CD14-positive monocyte (primary cell): ENCODE measurements around the gene HSF4. TPM values are rescaled to one million over a fixed set of nuclear protein-coding genes. Genes with fewer than 3 reads are reported as not detected.
A peak's percentile ranks its signal among the peaks of the same experiment; 100 is the strongest.
"Not testable (repeated sequence)": the region's sequence is repeated elsewhere in the genome, so short reads cannot be mapped to it uniquely, and the experiment has no call there.

Experiments
- DNase-seq, 3 donors: peaks; one replicate each; pipeline ENCODE4 v3.0.0-alpha.2; 2011 to 2022
- H2AFZ ChIP-seq: 2 replicates; pipeline ENCODE4 v1.6.0; 2012; ENCODE audit warnings: mild to moderate bottlenecking, low read depth, low read length, inconsistent platforms; ENCODE audit not compliant: insufficient read depth, poor library complexity, severe bottlenecking
- H3K27ac ChIP-seq, 2 donors: 1 replicate in 1 of 2; 2 replicates in 1 of 2; pipeline ENCODE4 v1.5.1; 2012 to 2013; ENCODE audit warnings: low read length in 2 of 2, control low read depth in 1 of 2, inconsistent platforms in 1 of 2, low read depth in 1 of 2, mild to moderate bottlenecking in 1 of 2
- H3K27me3 ChIP-seq, 2 donors: one replicate each; pipeline versions ENCODE4 v1.6.0 to v1.6.1; 2011 to 2013; ENCODE audit warnings: low read length in 2 of 2; ENCODE audit not compliant: control insufficient read depth in 2 of 2, insufficient read depth in 2 of 2
- H3K36me3 ChIP-seq, 2 donors: replicated peaks in 1 of 2; 1 replicate in 1 of 2; 2 replicates in 1 of 2; pipeline versions ENCODE4 v1.5.1 to v1.6.1; 2012 to 2013; ENCODE audit warnings: low read length in 2 of 2, control low read depth in 1 of 2, inconsistent platforms in 1 of 2, mild to moderate bottlenecking in 1 of 2; ENCODE audit not compliant: insufficient read depth in 2 of 2, control insufficient read depth in 1 of 2
- H3K4me1 ChIP-seq, 2 donors: 1 replicate in 1 of 2; 2 replicates in 1 of 2; pipeline versions ENCODE4 v1.5.1 to v1.6.1; 2012 to 2013; ENCODE audit warnings: low read length in 2 of 2, control low read depth in 1 of 2, inconsistent platforms in 1 of 2, mild to moderate bottlenecking in 1 of 2, moderate library complexity in 1 of 2; ENCODE audit not compliant: insufficient read depth in 2 of 2, control insufficient read depth in 1 of 2
- H3K4me2 ChIP-seq: replicated peaks from 2 replicates; pipeline ENCODE3; 2012; ENCODE audit warnings: low read length, moderate library complexity, mild to moderate bottlenecking; ENCODE audit not compliant: poor library complexity, severe bottlenecking; ENCODE audit errors: extremely low read depth
- H3K4me3 ChIP-seq, 3 experiments: fragments of 200-600 bp in 1 of 3; sonication (generic) in 1 of 3; replicated peaks in 1 of 3; 1 replicate in 2 of 3; 2 replicates in 1 of 3; pipeline ENCODE4 v1.5.1; 2011 to 2013; ENCODE audit warnings: low read length in 3 of 3, mild to moderate bottlenecking in 3 of 3, control low read depth in 2 of 3, low read depth in 2 of 3, inconsistent platforms in 1 of 3, moderate library complexity in 1 of 3
- H3K79me2 ChIP-seq: 2 replicates; pipeline ENCODE4 v1.6.0; 2012; ENCODE audit warnings: mild to moderate bottlenecking, control low read depth, inconsistent platforms, low read length, moderate library complexity; ENCODE audit not compliant: insufficient read depth
- H3K9ac ChIP-seq: 2 replicates; pipeline ENCODE4 v1.6.0; 2017; ENCODE audit warnings: low read length, mild to moderate bottlenecking; ENCODE audit not compliant: insufficient read depth, poor library complexity, severe bottlenecking
- H3K9me3 ChIP-seq, 2 donors: replicated peaks in 1 of 2; 1 replicate in 1 of 2; 2 replicates in 1 of 2; pipeline versions ENCODE4 v1.5.1 to v1.6.1; 2012 to 2013; ENCODE audit warnings: low read length in 2 of 2, control low read depth in 1 of 2; ENCODE audit not compliant: control insufficient read depth in 1 of 2, insufficient read depth in 1 of 2
- H4K20me1 ChIP-seq: 2 replicates; pipeline ENCODE4 v1.6.0; 2012; ENCODE audit warnings: mild to moderate bottlenecking, low read length, control low read depth, moderate library complexity; ENCODE audit not compliant: insufficient read depth
- H3K27ac Mint-ChIP-seq, 7 donors: one replicate each; pipeline ENCODE4 v1.8.0; 2020; ENCODE audit warnings: mild to moderate bottlenecking in 7 of 7, mixed read lengths in 7 of 7, moderate library complexity in 6 of 7, inconsistent platforms in 2 of 7
- H3K27me3 Mint-ChIP-seq, 3 donors: one replicate each; pipeline ENCODE4 v1.8.0; 2021 to 2022; ENCODE audit warnings: low read depth in 3 of 3, mild to moderate bottlenecking in 3 of 3, mixed read lengths in 3 of 3, moderate library complexity in 3 of 3, inconsistent platforms in 1 of 3
- H3K36me3 Mint-ChIP-seq, 2 donors: one replicate each; pipeline ENCODE4 v1.8.0; 2020; ENCODE audit warnings: mixed read lengths in 2 of 2, inconsistent platforms in 1 of 2, mild to moderate bottlenecking in 1 of 2
- H3K4me1 Mint-ChIP-seq: one replicate; pipeline ENCODE4 v1.8.0; 2020; ENCODE audit warnings: mild to moderate bottlenecking, mixed read lengths
- H3K4me3 Mint-ChIP-seq, 2 donors: one replicate each; pipeline ENCODE4 v1.8.0; 2020; ENCODE audit warnings: mild to moderate bottlenecking in 2 of 2, mixed read lengths in 2 of 2, moderate library complexity in 1 of 2
- H3K9me3 Mint-ChIP-seq, 7 donors: one replicate each; pipeline ENCODE4 v1.8.0; 2020 to 2022; ENCODE audit warnings: mixed read lengths in 7 of 7, mild to moderate bottlenecking in 6 of 7, moderate library complexity in 6 of 7, inconsistent platforms in 2 of 7
- CTCF ChIP-seq: fragments of 200-600 bp; IDR thresholded peaks from one replicate; pipeline ENCODE4 v1.8.0; 2022; ENCODE audit warnings: antibody characterized with exemption, mild to moderate bottlenecking
- WGBS: methylation state at CpG from one replicate; pipeline ENCODE4 v1.1.5; 2013; ENCODE audit warnings: missing lambda C conversion rate; ENCODE audit not compliant: insufficient coverage; 5-methylcytosine and 5-hydroxymethylcytosine counted together
- intact Hi-C, 2 donors: fragments of 100-400 bp; cut with micrococcal nuclease; formaldehyde crosslinking; loops; one replicate each; pipeline versions ENCODE4 v1.15.0 to v1.15.1; 2023
- polyA plus RNA-seq, 3 donors: library from polyadenylated mRNA; depleted of rRNA in 1 of 3; unstranded in 2 of 3; stranded (reverse) in 1 of 3; fragments of 300-500 nt in 2 of 3; fragments of >200 nt in 1 of 3; fragmentation: Illumina TruSeq in 2 of 3; gene quantifications; 1 replicate in 2 of 3; 2 replicates in 1 of 3; pipeline ENCODE4 v1.2.3, GENCODE V29; 2012 to 2021

The HSF4 gene
- polyA plus RNA-seq, 3 donors: 53.4 TPM; not detected in 2

- peaks cover 85% of the 10 kb centered on the region for H3K79me2 ChIP-seq
Measured at GRCh38 chr16:67117716-67118115, 46.8 kb upstream of the HSF4 start.

GRCh38 chr16:67120025-67120424 lies 44.5 kb upstream of the HSF4 start:
- no peaks in the 10 kb centered on the region for H3K9me3 ChIP-seq
- no peak for DNase-seq
- TF ChIP-seq CTCF: no peak
- H3K4me1 Mint-ChIP-seq: peaks cover 29% of the 10 kb centered on the region
- no peak overlapping the region for H3K27ac ChIP-seq
- no peak overlapping the region for H3K4me2 ChIP-seq
- H3K9me3 Mint-ChIP-seq: peaks cover 0 to 2% (median 0%) of the 10 kb centered on the region in 7 donors
- H3K4me1 ChIP-seq: peaks cover 29 to 30% of the 10 kb centered on the region in 2 donors
- no peak overlapping the region for H3K9ac ChIP-seq
- peak overlapping the region in 1 of 7 donors; percentile 32 for H3K27ac Mint-ChIP-seq
- WGBS: 96% methylated on average over 4 of the region's 5 CpGs
- no peak overlapping the region for H3K4me3 ChIP-seq
- peaks cover 98% of the 10 kb centered on the region for H4K20me1 ChIP-seq
- intact Hi-C loops: no loop called here
- H3K36me3 Mint-ChIP-seq: peaks cover 56 to 70% of the 10 kb centered on the region in 2 donors
- H3K4me3 Mint-ChIP-seq: no peak overlapping the region
- no peaks in the 10 kb centered on the region for H3K27me3 ChIP-seq
- H3K79me2 ChIP-seq: peaks cover 74% of the 10 kb centered on the region
- no peak overlapping the region for H2AFZ ChIP-seq
- H3K27me3 Mint-ChIP-seq: peaks cover 0 to 2% (median 0%) of the 10 kb centered on the region in 3 donors
- H3K36me3 ChIP-seq: peaks cover 54 to 66% of the 10 kb centered on the region in 2 donors

More at GRCh38 chr16:67117716-67118115, 46.8 kb upstream of the HSF4 start:
- TF ChIP-seq CTCF: no peak
- no peaks in the 10 kb centered on the region for H3K9me3 ChIP-seq
- H3K4me2 ChIP-seq: peak overlapping the region; percentile 55
- 100% methylated on average over 1 of the region's 9 CpGs for WGBS
- Mint-ChIP-seq H3K27ac (peak overlapping the region; percentile 90 to 97 (median 96)), H3K4me3 (no peak overlapping the region), H3K9me3 (peaks cover 0 to 2% (median 0%) of the 10 kb centered on the region in 7 donors), H3K27me3 (no peaks in the 10 kb centered on the region), H3K36me3 (peaks cover 52 to 66% of the 10 kb centered on the region in 2 donors), H3K4me1 (peaks cover 45% of the 10 kb centered on the region)
- intact Hi-C loops: loop anchor here in 1 of 2 donors (5.0 kb wide), 1 partner anchor 90 kb away; the partner anchor contains the start of gene CBFB
- H4K20me1 ChIP-seq: peaks cover 95% of the 10 kb centered on the region
- DNase-seq: no peak
- no peak overlapping the region for H2AFZ ChIP-seq
- H3K9ac ChIP-seq: no peak overlapping the region
- peaks cover 32 to 55% of the 10 kb centered on the region in 2 donors for H3K36me3 ChIP-seq
- peak overlapping the region; percentile 66 to 96 for H3K27ac ChIP-seq
- H3K4me1 ChIP-seq: peaks cover 43 to 46% of the 10 kb centered on the region in 2 donors
- H3K27me3 ChIP-seq: no peaks in the 10 kb centered on the region
- H3K4me3 ChIP-seq: no peak overlapping the region

DNA sequence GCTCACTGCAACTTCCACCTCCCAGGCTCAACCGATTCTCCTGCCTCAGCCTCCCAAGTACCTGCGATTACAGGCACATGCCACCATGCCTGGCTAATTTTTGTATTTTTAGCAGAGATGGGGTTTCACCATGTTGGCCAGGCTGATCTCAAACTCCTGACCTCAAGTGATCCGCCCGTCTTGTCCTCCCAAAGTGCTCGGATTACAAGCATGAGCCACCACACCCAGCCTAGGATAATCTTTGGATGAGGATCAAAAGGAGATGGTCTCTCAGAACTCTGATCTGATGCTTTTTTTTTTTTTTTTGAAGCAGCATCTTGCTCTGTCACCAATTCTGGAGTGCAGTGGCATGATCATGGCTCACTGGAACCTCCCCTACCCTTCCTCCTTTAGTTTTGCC lies 41.7 kb upstream of the HSF4 start:
- H4K20me1 ChIP-seq: peaks cover 98% of the 10 kb centered on the region
- H3K9me3 ChIP-seq, intact Hi-C loops, H3K9ac ChIP-seq, H3K4me3 ChIP-seq, DNase-seq, H3K4me2 ChIP-seq, H3K4me1 ChIP-seq, H3K27ac Mint-ChIP-seq, H3K4me3 Mint-ChIP-seq, H2AFZ ChIP-seq, H3K4me1 Mint-ChIP-seq, H3K9me3 Mint-ChIP-seq, H3K27ac ChIP-seq, H3K27me3 Mint-ChIP-seq, H3K27me3 ChIP-seq: not testable (repeated sequence)
- 100% methylated on average over 2 of the region's 5 CpGs for WGBS
- H3K79me2 ChIP-seq: peaks cover 52% of the 10 kb centered on the region
- H3K36me3 Mint-ChIP-seq: peaks cover 69 to 92% of the 10 kb centered on the region in 2 donors
- peaks cover 78 to 90% of the 10 kb centered on the region in 2 donors for H3K36me3 ChIP-seq
